Caco-2 (cell line): ENCODE data around the gene ZBTB22. TPM values are rescaled to one million over a fixed set of nuclear protein-coding genes. Genes with fewer than 3 reads are reported as not detected.
A peak's percentile ranks its signal among the peaks of the same experiment; 100 is the strongest.
"Not testable (repeated sequence)": the region's sequence is repeated elsewhere in the genome, so short reads cannot be mapped to it uniquely, and the experiment has no call there.

ENCODE experiments used
- BruUV-seq: library from RNA; stranded (reverse); fragments of 400-500 nt; replicated peaks from 2 replicates; lab custom pipeline; 2021; lab: Mats Ljungman, UMichigan
- CTCF ChIA-PET: fragments of 300-600 bp; sonication (Branson Sonifier 250); formaldehyde crosslinking; loops from one replicate; lab custom pipeline; 2022; ENCODE audit warnings: antibody characterized with exemption; lab: Charles Lee
- POLR2A ChIA-PET: fragments of 300-600 bp; sonication (Branson Sonifier 250); formaldehyde crosslinking; loops from one replicate; lab custom pipeline; 2022; ENCODE audit warnings: antibody characterized with exemption; lab: Charles Lee
- DNase-seq, 2 experiments: peaks; one replicate each; pipeline versions ENCODE4 v3.0.0 to v3.0.0-alpha.2; 2020 to 2022
- H3K27me3 ChIP-seq: replicated peaks from 2 replicates; pipeline ENCODE4 v1.6.0; 2011; ENCODE audit warnings: low read length; ENCODE audit not compliant: control insufficient read depth, insufficient read depth
- H3K36me3 ChIP-seq: 2 replicates; pipeline ENCODE4 v1.5.1; 2011; ENCODE audit warnings: low read length; ENCODE audit not compliant: control insufficient read depth, insufficient read depth
- H3K4me1 ChIP-seq: fragments of 250-450 bp; sonication (Bioruptor Pico); 2 replicates; pipeline ENCODE4 v1.5.1; 2020; ENCODE audit warnings: mild to moderate bottlenecking
- H3K4me3 ChIP-seq: 2 replicates; pipeline ENCODE4 v1.5.1; 2011; ENCODE audit warnings: low read depth, mild to moderate bottlenecking, control low read depth, low read length
- H3K9me3 ChIP-seq: fragments of 250-450 bp; sonication (Bioruptor Pico); 2 replicates; pipeline ENCODE4 v1.5.1; 2020; ENCODE audit warnings: mild to moderate bottlenecking, moderate library complexity
- H3K27ac Mint-ChIP-seq: one replicate; pipeline ENCODE4 v1.8.0; 2022; ENCODE audit warnings: mixed read lengths; ENCODE audit not compliant: unreplicated experiment
- H3K27me3 Mint-ChIP-seq: one replicate; pipeline ENCODE4 v1.8.0; 2022; ENCODE audit warnings: mixed read lengths; ENCODE audit not compliant: insufficient read depth, unreplicated experiment
- H3K36me3 Mint-ChIP-seq: one replicate; pipeline ENCODE4 v1.8.0; 2022; ENCODE audit warnings: mild to moderate bottlenecking, mixed read lengths; ENCODE audit not compliant: insufficient read depth, unreplicated experiment
- H3K4me1 Mint-ChIP-seq: one replicate; pipeline ENCODE4 v1.8.0; 2022; ENCODE audit warnings: low read depth, mixed read lengths; ENCODE audit not compliant: unreplicated experiment
- H3K4me3 Mint-ChIP-seq: one replicate; pipeline ENCODE4 v1.8.0; 2022; ENCODE audit warnings: mild to moderate bottlenecking, moderate library complexity, mixed read lengths; ENCODE audit not compliant: unreplicated experiment
- H3K9me3 Mint-ChIP-seq: one replicate; pipeline ENCODE4 v1.8.0; 2022; ENCODE audit warnings: mixed read lengths; ENCODE audit not compliant: unreplicated experiment
- CTCF ChIP-seq, 2 experiments: fragments of 200-600 bp in 1 of 2; IDR thresholded peaks; 1 replicate in 1 of 2; 2 replicates in 1 of 2; pipeline versions ENCODE4 v1.5.1 to v1.8.0; 2011 to 2022; ENCODE audit warnings: antibody characterized with exemption in 1 of 2, control low read depth in 1 of 2, inconsistent platforms in 1 of 2, low read depth in 1 of 2, low read length in 1 of 2, mild to moderate bottlenecking in 1 of 2, moderate library complexity in 1 of 2; ENCODE audit not compliant: insufficient read depth in 1 of 2, severe bottlenecking in 1 of 2, unreplicated experiment in 1 of 2
- intact Hi-C: fragments of 100-400 bp; cut with micrococcal nuclease; formaldehyde crosslinking; loops from one replicate; pipeline ENCODE4 v1.10.0; 2022; ENCODE audit not compliant: unreplicated experiment
- total RNA-seq: library from RNA; stranded (reverse); gene quantifications from 2 replicates; pipeline ENCODE4 v1.2.3, GENCODE V29; 2022

Gene ZBTB22
- total RNA-seq, 1 experiment from 2014 or later = 11.5 TPM

GRCh38 chr6:33365206-33365971, 47.8 kb upstream of the ZBTB22 start:
- CTCF ChIA-PET, POLR2A ChIA-PET, DNase-seq, H3K27ac Mint-ChIP-seq, H3K27me3 Mint-ChIP-seq, H3K27me3 ChIP-seq, H3K4me1 Mint-ChIP-seq, H3K4me3 Mint-ChIP-seq, BruUV-seq, H3K36me3 ChIP-seq, intact Hi-C loops, H3K36me3 Mint-ChIP-seq, H3K9me3 Mint-ChIP-seq, H3K4me3 ChIP-seq, H3K9me3 ChIP-seq: not testable (repeated sequence)
- peaks cover 10% of the 10 kb centered on the region for H3K4me1 ChIP-seq
- TF ChIP-seq CTCF (IDR thresholded peaks at IDR 0.05; ENCODE audit: insufficient read depth in 1 of 2, low read depth in 1 of 2, low read length in 1 of 2, severe bottlenecking in 1 of 2, unreplicated experiment in 1 of 2) = peak in 1 of 2 experiments; percentile 8

GRCh38 chr6:33364475-33365205, 47.1 kb upstream of the ZBTB22 start:
- ChIA-PET POLR2A (interaction anchor here (0.6 to 0.7 kb wide), 2 partner anchors 41 to 45 kb away, joined by 3 read pairs; no protein-coding TSS in a partner anchor), CTCF (interaction anchor here (0.6 kb wide), 2 partner anchors 21 to 40 kb away, joined by 3 read pairs; no protein-coding TSS in a partner anchor)
- H3K27me3 ChIP-seq, intact Hi-C loops, H3K27me3 Mint-ChIP-seq, H3K27ac Mint-ChIP-seq, H3K36me3 ChIP-seq, H3K9me3 Mint-ChIP-seq, DNase-seq, BruUV-seq, H3K4me3 ChIP-seq, H3K4me3 Mint-ChIP-seq, H3K9me3 ChIP-seq, H3K36me3 Mint-ChIP-seq: not testable (repeated sequence)
- H3K4me1 ChIP-seq = peaks cover 15% of the 10 kb centered on the region
- H3K4me1 Mint-ChIP-seq = peaks cover 11% of the 10 kb centered on the region

GRCh38 chr6:33363486-33363885, 45.9 kb upstream of the ZBTB22 start:
- POLR2A ChIA-PET, H3K27me3 Mint-ChIP-seq, H3K4me3 Mint-ChIP-seq, H3K27ac Mint-ChIP-seq, H3K9me3 ChIP-seq, H3K36me3 ChIP-seq, DNase-seq, H3K9me3 Mint-ChIP-seq, intact Hi-C loops, H3K27me3 ChIP-seq, CTCF ChIA-PET, BruUV-seq, H3K4me3 ChIP-seq, H3K36me3 Mint-ChIP-seq: not testable (repeated sequence)
- peaks cover 15% of the 10 kb centered on the region for H3K4me1 ChIP-seq
- H3K4me1 Mint-ChIP-seq = peaks cover 17% of the 10 kb centered on the region

GRCh38 chr6:33359331-33359730, 41.8 kb upstream of the ZBTB22 start:
- POLR2A ChIA-PET = no interaction called here
- Histone ChIP-seq H3K9me3 (no peaks in the 10 kb centered on the region), H3K4me1 (peaks cover 32% of the 10 kb centered on the region), H3K4me3 (no peak overlapping the region), H3K27me3 (no peaks in the 10 kb centered on the region), H3K36me3 (no peaks in the 10 kb centered on the region)
- no peak for DNase-seq
- intact Hi-C loops = no loop called here
- Mint-ChIP-seq H3K9me3 (no peaks in the 10 kb centered on the region), H3K36me3 (no peaks in the 10 kb centered on the region), H3K27ac (no peak overlapping the region), H3K4me1 (peaks cover 30% of the 10 kb centered on the region), H3K4me3 (no peak overlapping the region), H3K27me3 (no peaks in the 10 kb centered on the region)
- no TSS peak for BruUV-seq
- CTCF ChIA-PET = no interaction called here
- no peak for TF ChIP-seq CTCF (IDR thresholded peaks at IDR 0.05; ENCODE audit: insufficient read depth in 1 of 2, low read depth in 1 of 2, low read length in 1 of 2, severe bottlenecking in 1 of 2, unreplicated experiment in 1 of 2)

GRCh38 chr6:33357160-33357871, 39.8 kb upstream of the ZBTB22 start:
- H3K36me3 Mint-ChIP-seq, CTCF ChIA-PET, POLR2A ChIA-PET, H3K27me3 Mint-ChIP-seq, H3K27me3 ChIP-seq, intact Hi-C loops, H3K9me3 Mint-ChIP-seq, H3K9me3 ChIP-seq, H3K36me3 ChIP-seq, H3K4me3 Mint-ChIP-seq, BruUV-seq, H3K4me3 ChIP-seq: not testable (repeated sequence)
- peak; percentile 61 to 82 for DNase-seq
- peak overlapping the region; percentile 39 for H3K27ac Mint-ChIP-seq
- H3K4me1 ChIP-seq = peaks cover 31% of the 10 kb centered on the region
- H3K4me1 Mint-ChIP-seq = peaks cover 23% of the 10 kb centered on the region
